CD4-positive, CD25-positive, alpha-beta regulatory T cell (primary cell): ENCODE measurements around the gene KLF3. TPM values are rescaled to one million over a fixed set of nuclear protein-coding genes. Genes with fewer than 3 reads are reported as not detected.

Source experiments
- ATAC-seq, 2 donors: fragments of 150-1000 bp; cut with Tn5 transposase; one replicate each; pipeline ENCODE4 v1.10.0; 2021; ENCODE audit warnings: low read depth in 2 of 2, moderate number of reproducible peaks in 2 of 2, moderate library complexity in 1 of 2
- DNase-seq, 3 donors: peaks; one replicate each; pipeline versions ENCODE4 v3.0.0 to v3.0.0-alpha.2; 2012 to 2022; ENCODE audit warnings: mixed read lengths in 1 of 3
- H3K27ac ChIP-seq: one replicate; pipeline ENCODE4 v1.7.0; 2013; ENCODE audit warnings: mild to moderate bottlenecking, low read length; ENCODE audit not compliant: insufficient read depth, poor library complexity, severe bottlenecking
- H3K27me3 ChIP-seq: one replicate; pipeline ENCODE4 v1.7.0; 2013; ENCODE audit warnings: low read length; ENCODE audit not compliant: control insufficient read depth, insufficient read depth
- H3K36me3 ChIP-seq: one replicate; pipeline ENCODE4 v1.7.0; 2013; ENCODE audit warnings: mild to moderate bottlenecking, low read length, moderate library complexity; ENCODE audit not compliant: control insufficient read depth, insufficient read depth
- H3K4me1 ChIP-seq: 2 replicates; pipeline ENCODE4 v1.7.0; 2013; ENCODE audit warnings: mild to moderate bottlenecking, low read length; ENCODE audit not compliant: insufficient read depth, control insufficient read depth, poor library complexity, severe bottlenecking
- H3K4me3 ChIP-seq: one replicate; pipeline ENCODE4 v1.7.0; 2013; ENCODE audit warnings: low read depth, mild to moderate bottlenecking, low read length, moderate library complexity
- H3K9me3 ChIP-seq, 2 experiments: 1 replicate in 1 of 2; 2 replicates in 1 of 2; pipeline ENCODE4 v1.7.0; 2013; ENCODE audit warnings: low read length in 2 of 2, mild to moderate bottlenecking in 1 of 2, moderate library complexity in 1 of 2; ENCODE audit not compliant: control insufficient read depth in 2 of 2
- H3K27ac Mint-ChIP-seq, 3 donors: one replicate each; pipeline ENCODE4 v1.8.0; 2020 to 2022; ENCODE audit warnings: mild to moderate bottlenecking in 3 of 3, mixed read lengths in 3 of 3, moderate library complexity in 2 of 3
- H3K27me3 Mint-ChIP-seq: one replicate; pipeline ENCODE4 v1.8.0; 2022; ENCODE audit warnings: mild to moderate bottlenecking, mixed read lengths
- H3K36me3 Mint-ChIP-seq: one replicate; pipeline ENCODE4 v1.8.0; 2020; ENCODE audit warnings: mixed read lengths
- H3K4me1 Mint-ChIP-seq, 4 donors: one replicate each; pipeline ENCODE4 v1.8.0; 2020 to 2022; ENCODE audit warnings: mixed read lengths in 4 of 4, mild to moderate bottlenecking in 1 of 4
- H3K4me3 Mint-ChIP-seq, 4 donors: one replicate each; pipeline ENCODE4 v1.8.0; 2020 to 2022; ENCODE audit warnings: mild to moderate bottlenecking in 4 of 4, mixed read lengths in 4 of 4, moderate library complexity in 3 of 4
- H3K9me3 Mint-ChIP-seq, 7 donors: one replicate each; pipeline ENCODE4 v1.8.0; 2020 to 2022; ENCODE audit warnings: mixed read lengths in 7 of 7, mild to moderate bottlenecking in 3 of 7, moderate library complexity in 2 of 7
- polyA plus RNA-seq, 4 donors: library from polyadenylated mRNA; unstranded; fragments of 300-500 nt; fragmentation: Illumina TruSeq; gene quantifications; one replicate each; pipeline ENCODE4 v1.2.3, GENCODE V29; 2021
- total RNA-seq: library from RNA; stranded (reverse); gene quantifications from one replicate; pipeline ENCODE4 v1.2.3, GENCODE V29; 2022

The KLF3 gene
- total and polyA plus RNA-seq, 5 donors from 2014 or later: 74.9 to 126 (median 87.0) TPM

DNA sequence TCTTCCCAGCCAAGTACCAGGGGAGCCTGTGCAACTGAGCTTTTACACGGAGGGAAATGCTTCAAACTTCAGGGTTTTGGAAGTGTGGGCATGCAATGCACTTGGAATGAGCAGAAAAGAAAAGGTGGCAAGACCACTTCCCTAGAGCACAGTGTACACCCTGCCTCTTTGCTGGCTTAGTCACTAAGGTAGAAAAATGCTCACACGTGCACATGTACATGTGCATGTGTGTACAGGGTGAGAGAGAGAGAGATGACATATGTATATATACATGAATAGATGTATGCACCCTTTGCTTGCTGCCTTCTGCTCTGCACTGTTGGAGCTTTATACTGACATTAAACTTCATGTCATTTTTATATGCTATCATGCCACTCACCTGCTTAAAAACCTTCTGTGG lies 7.9 kb upstream of the KLF3 start:
- Histone ChIP-seq H3K27ac (peak overlapping the region; percentile 92), H3K9me3 (no peaks in the 10 kb centered on the region), H3K36me3 (no peaks in the 10 kb centered on the region), H3K27me3 (no peaks in the 10 kb centered on the region), H3K4me1 (peaks cover 53% of the 10 kb centered on the region), H3K4me3 (peak overlapping the region; percentile 52)
- peak overlapping the region; percentile 58 to 99 (median 99) for H3K27ac Mint-ChIP-seq
- peak overlapping the region; percentile 50 to 88 (median 56) for H3K4me3 Mint-ChIP-seq
- peaks cover 17% of the 10 kb centered on the region for H3K27me3 Mint-ChIP-seq
- H3K4me1 Mint-ChIP-seq: peaks cover 39 to 91% (median 63%) of the 10 kb centered on the region in 4 donors
- ATAC-seq (no peak), DNase-seq (peak in 1 of 3 donors; percentile 39)
- H3K36me3 Mint-ChIP-seq: peaks cover 7% of the 10 kb centered on the region
- H3K9me3 Mint-ChIP-seq: peaks cover 0 to 2% (median 0%) of the 10 kb centered on the region in 7 donors

GRCh38 chr4:38659346-38659745 lies 4.7 kb upstream of the KLF3 start:
- H3K27ac ChIP-seq: no peak overlapping the region
- H3K36me3 ChIP-seq: no peaks in the 10 kb centered on the region

GRCh38 chr4:38660838-38661237 lies 3.2 kb upstream of the KLF3 start:
- Mint-ChIP-seq H3K27ac (peak overlapping the region; percentile 85 to 98 (median 93)), H3K9me3 (peaks cover 0 to 2% (median 0%) of the 10 kb centered on the region in 7 donors), H3K27me3 (peaks cover 25% of the 10 kb centered on the region), H3K36me3 (peaks cover 8% of the 10 kb centered on the region), H3K4me3 (peak overlapping the region; percentile 85 to 89 (median 88)), H3K4me1 (peaks cover 21 to 65% (median 54%) of the 10 kb centered on the region in 4 donors)
- no peaks in the 10 kb centered on the region for H3K27me3 ChIP-seq
- DNase-seq (no peak), ATAC-seq (no peak)
- no peaks in the 10 kb centered on the region for H3K9me3 ChIP-seq
- peaks cover 38% of the 10 kb centered on the region for H3K4me1 ChIP-seq
- no peaks in the 10 kb centered on the region for H3K36me3 ChIP-seq
- H3K4me3 ChIP-seq: no peak overlapping the region
- H3K27ac ChIP-seq: peak overlapping the region; percentile 14

More at GRCh38 chr4:38659346-38659745, 4.7 kb upstream of the KLF3 start:
- Mint-ChIP-seq H3K4me1 (peaks cover 26 to 77% (median 60%) of the 10 kb centered on the region in 4 donors), H3K27me3 (peaks cover 21% of the 10 kb centered on the region), H3K27ac (peak overlapping the region; percentile 92 to 98 (median 93)), H3K36me3 (peaks cover 3% of the 10 kb centered on the region), H3K4me3 (peak overlapping the region; percentile 40 to 76 (median 59)), H3K9me3 (peaks cover 0 to 2% (median 0%) of the 10 kb centered on the region in 7 donors)
- Histone ChIP-seq H3K27me3 (no peaks in the 10 kb centered on the region), H3K4me3 (peak overlapping the region; percentile 22), H3K9me3 (no peaks in the 10 kb centered on the region), H3K4me1 (peaks cover 51% of the 10 kb centered on the region)
- ATAC-seq (no peak), DNase-seq (no peak)

DNA sequence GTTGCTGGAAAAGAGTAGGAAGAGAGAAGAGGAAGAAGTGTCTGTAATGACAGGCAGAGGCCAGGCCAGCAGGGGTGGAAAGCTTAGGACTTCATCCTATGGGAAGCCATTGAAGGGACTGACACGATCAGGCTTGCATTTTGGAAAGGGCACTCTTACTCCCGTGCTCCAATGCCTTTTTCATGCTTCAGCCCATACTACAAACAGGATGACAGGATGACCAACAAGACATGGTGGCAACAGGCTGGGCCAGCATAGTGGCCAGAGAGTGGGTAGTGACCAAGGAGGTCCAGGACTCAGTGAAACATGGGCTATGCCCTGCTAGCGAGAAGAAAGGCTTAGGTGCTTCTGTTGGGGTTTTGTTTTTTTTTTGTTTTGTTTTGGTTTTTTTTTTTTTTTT lies 2.6 kb upstream of the KLF3 start:
- H3K36me3 Mint-ChIP-seq: peaks cover 13% of the 10 kb centered on the region
- peaks cover 0 to 2% (median 0%) of the 10 kb centered on the region in 7 donors for H3K9me3 Mint-ChIP-seq
- peak overlapping the region; percentile 85 to 89 (median 88) for H3K4me3 Mint-ChIP-seq
- H3K27me3 Mint-ChIP-seq: peaks cover 23% of the 10 kb centered on the region
- no peaks in the 10 kb centered on the region for H3K36me3 ChIP-seq
- DNase-seq (no peak), ATAC-seq (no peak)
- no peaks in the 10 kb centered on the region for H3K9me3 ChIP-seq
- peaks cover 16 to 64% (median 54%) of the 10 kb centered on the region in 4 donors for H3K4me1 Mint-ChIP-seq
- H3K4me3 ChIP-seq: no peak overlapping the region
- H3K27ac ChIP-seq: peak overlapping the region; percentile 14
- H3K27me3 ChIP-seq: no peaks in the 10 kb centered on the region
- H3K4me1 ChIP-seq: peaks cover 37% of the 10 kb centered on the region
- H3K27ac Mint-ChIP-seq: peak overlapping the region; percentile 85 to 98 (median 93)

DNA sequence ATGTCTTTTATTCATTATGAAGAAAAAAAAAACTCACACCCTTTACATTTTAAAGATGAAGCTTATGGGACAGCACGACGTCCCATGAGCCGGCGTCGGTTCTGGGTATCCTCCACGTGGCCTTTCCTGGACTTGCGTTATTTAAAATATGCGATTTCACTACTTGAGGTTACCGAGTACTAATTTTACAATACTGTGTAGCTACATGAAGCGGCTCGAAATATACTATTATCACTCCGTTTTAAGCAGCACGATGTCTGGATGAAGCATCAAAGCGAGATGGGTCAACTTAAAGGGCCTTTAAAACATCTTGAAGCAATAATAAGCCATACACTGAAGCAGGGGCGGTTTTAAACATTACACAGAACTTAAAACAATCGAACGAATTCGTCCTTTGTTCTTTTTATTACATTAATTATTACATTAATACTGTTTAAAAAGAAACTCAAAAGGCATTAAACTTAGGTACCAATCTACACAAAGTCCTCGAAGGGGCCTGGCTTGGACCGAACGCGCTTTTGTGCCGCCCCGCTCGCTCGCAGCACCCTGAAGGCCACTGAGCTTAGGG lies 1.4 kb upstream of the KLF3 start:
- Histone ChIP-seq H3K27ac (peak overlapping the region; percentile 90), H3K4me1 (peaks cover 45% of the 10 kb centered on the region), H3K4me3 (peak overlapping the region; percentile 80), H3K36me3 (no peaks in the 10 kb centered on the region), H3K27me3 (no peaks in the 10 kb centered on the region), H3K9me3 (no peaks in the 10 kb centered on the region)
- peak in 1 of 3 donors; percentile 34 for DNase-seq
- Mint-ChIP-seq H3K36me3 (peaks cover 13% of the 10 kb centered on the region), H3K4me1 (peaks cover 13 to 73% (median 59%) of the 10 kb centered on the region in 4 donors), H3K4me3 (peak overlapping the region; percentile 85 to 89 (median 88)), H3K9me3 (peaks cover 0 to 2% (median 0%) of the 10 kb centered on the region in 7 donors), H3K27me3 (peaks cover 20% of the 10 kb centered on the region), H3K27ac (peak overlapping the region; percentile 88 to 94 (median 93))
- no peak for ATAC-seq

GRCh38 chr4:38663090-38663800 lies 754 bp upstream of the KLF3 start:
- Histone ChIP-seq H3K27ac (peak overlapping the region; percentile 90), H3K4me3 (peak overlapping the region; percentile 80), H3K36me3 (no peaks in the 10 kb centered on the region), H3K4me1 (peaks cover 48% of the 10 kb centered on the region), H3K9me3 (no peaks in the 10 kb centered on the region), H3K27me3 (no peaks in the 10 kb centered on the region)
- DNase-seq (peak in 1 of 3 donors; percentile 60), ATAC-seq (peak; percentile 37 to 42)
- Mint-ChIP-seq H3K4me3 (peak overlapping the region; percentile 85 to 89 (median 88)), H3K36me3 (peaks cover 13% of the 10 kb centered on the region), H3K27me3 (peaks cover 19% of the 10 kb centered on the region), H3K9me3 (peaks cover 0 to 2% (median 0%) of the 10 kb centered on the region in 7 donors), H3K27ac (peak overlapping the region; percentile 88 to 94 (median 93)), H3K4me1 (peaks cover 12 to 71% (median 58%) of the 10 kb centered on the region in 4 donors)

- DNase-seq (peak in 2 of 3 donors; percentile 37 to 53), ATAC-seq (no peak)
- Histone ChIP-seq H3K36me3 (no peaks in the 10 kb centered on the region), H3K27me3 (no peaks in the 10 kb centered on the region), H3K27ac (peak overlapping the region; percentile 89), H3K4me3 (peak overlapping the region; percentile 96), H3K9me3 (no peaks in the 10 kb centered on the region), H3K4me1 (peaks cover 52% of the 10 kb centered on the region)
- H3K9me3 Mint-ChIP-seq: peaks cover 0 to 2% (median 0%) of the 10 kb centered on the region in 7 donors
- peak overlapping the region; percentile 90 to 99 (median 94) for H3K4me3 Mint-ChIP-seq
- peaks cover 11% of the 10 kb centered on the region for H3K27me3 Mint-ChIP-seq
- H3K4me1 Mint-ChIP-seq: peaks cover 5 to 70% (median 57%) of the 10 kb centered on the region in 4 donors
- H3K36me3 Mint-ChIP-seq: peaks cover 15% of the 10 kb centered on the region
- peak overlapping the region; percentile 93 to 99 (median 94) for H3K27ac Mint-ChIP-seq
Measured at GRCh38 chr4:38664706-38665401, 855 bp downstream of the KLF3 start.
